Effector memory CD4-positive, alpha-beta T cell (primary cell): ENCODE data around the gene PALB2.
"Not testable (repeated sequence)": the region's sequence is repeated elsewhere in the genome, so short reads cannot be mapped to it uniquely, and the experiment has no call there.

Source experiments
- DNase-seq, 3 donors: peaks; one replicate each; pipeline ENCODE4 v3.0.0-alpha.2; 2020
- H3K27ac ChIP-seq: 2 replicates; pipeline ENCODE4 v1.7.0; 2013; ENCODE audit warnings: mild to moderate bottlenecking, low read length, moderate library complexity; ENCODE audit not compliant: insufficient read depth, poor library complexity, severe bottlenecking
- H3K27me3 ChIP-seq: replicated peaks from 2 replicates; pipeline ENCODE4 v1.7.0; 2013; ENCODE audit warnings: mild to moderate bottlenecking, low read length; ENCODE audit not compliant: insufficient read depth, control insufficient read depth, poor library complexity, severe bottlenecking
- H3K36me3 ChIP-seq: 2 replicates; pipeline ENCODE4 v1.7.0; 2013; ENCODE audit warnings: mild to moderate bottlenecking, low read length, moderate library complexity; ENCODE audit not compliant: control insufficient read depth, insufficient read depth
- H3K4me1 ChIP-seq: 2 replicates; pipeline ENCODE4 v1.7.0; 2013; ENCODE audit warnings: low read length, mild to moderate bottlenecking; ENCODE audit not compliant: control insufficient read depth, insufficient read depth, poor library complexity, severe bottlenecking
- H3K4me3 ChIP-seq: 2 replicates; pipeline ENCODE4 v1.7.0; 2013; ENCODE audit warnings: low read length, low read depth, mild to moderate bottlenecking; ENCODE audit not compliant: insufficient read depth, poor library complexity, severe bottlenecking
- H3K9me3 ChIP-seq: 2 replicates; pipeline ENCODE4 v1.7.0; 2013; ENCODE audit warnings: mild to moderate bottlenecking, low read length, moderate library complexity; ENCODE audit not compliant: control insufficient read depth

PALB2 gene

GRCh38 chr16:23610905-23611304, 30.2 kb downstream of the PALB2 start:
- not testable (repeated sequence) for H3K27me3 ChIP-seq, H3K9me3 ChIP-seq, H3K36me3 ChIP-seq, H3K27ac ChIP-seq, DNase-seq, H3K4me3 ChIP-seq, H3K4me1 ChIP-seq

GRCh38 chr16:23609929-23610328, 31.2 kb downstream of the PALB2 start:
- no peak overlapping the region for H3K27ac ChIP-seq
- H3K27me3 ChIP-seq: no peaks in the 10 kb centered on the region
- no peak overlapping the region for H3K4me3 ChIP-seq
- no peaks in the 10 kb centered on the region for H3K4me1 ChIP-seq
- DNase-seq: no peak
- no peaks in the 10 kb centered on the region for H3K9me3 ChIP-seq
- H3K36me3 ChIP-seq: peaks cover 9% of the 10 kb centered on the region

- Histone ChIP-seq H3K4me3 (no peak overlapping the region), H3K27me3 (no peaks in the 10 kb centered on the region), H3K9me3 (no peaks in the 10 kb centered on the region), H3K4me1 (no peaks in the 10 kb centered on the region), H3K36me3 (peaks cover 15% of the 10 kb centered on the region), H3K27ac (no peak overlapping the region)
- DNase-seq: no peak
Measured at GRCh38 chr16:23608194-23608593, 32.9 kb downstream of the PALB2 start.

GRCh38 chr16:23607726-23608125, 33.4 kb downstream of the PALB2 start:
- Histone ChIP-seq H3K4me3 (no peak overlapping the region), H3K9me3 (no peaks in the 10 kb centered on the region), H3K27ac (no peak overlapping the region), H3K27me3 (no peaks in the 10 kb centered on the region), H3K4me1 (no peaks in the 10 kb centered on the region), H3K36me3 (peaks cover 19% of the 10 kb centered on the region)
- no peak for DNase-seq

- Histone ChIP-seq H3K4me1 (peaks cover 5% of the 10 kb centered on the region), H3K27ac (no peak overlapping the region), H3K36me3 (peaks cover 14% of the 10 kb centered on the region), H3K9me3 (no peaks in the 10 kb centered on the region), H3K27me3 (no peaks in the 10 kb centered on the region), H3K4me3 (no peak overlapping the region)
- no peak for DNase-seq
Measured at GRCh38 chr16:23597003-23597756, 43.9 kb downstream of the PALB2 start.

GRCh38 chr16:23595951-23596720, 45.0 kb downstream of the PALB2 start, which contains the start of gene NDUFAB1:
Gene NDUFAB1 (minus strand): TSS chr16:23596316. CDS start chr16:23596290, 26 bp downstream.
- DNase-seq: peak; percentile 75 to 82 (median 80)
- no peaks in the 10 kb centered on the region for H3K9me3 ChIP-seq
- peaks cover 24% of the 10 kb centered on the region for H3K36me3 ChIP-seq
- peak within 1 kb of the TSS; percentile 97 for H3K4me3 ChIP-seq
- H3K27me3 ChIP-seq: no peaks in the 10 kb centered on the region
- peak within 1 kb of the TSS; percentile 83 for H3K27ac ChIP-seq
- H3K4me1 ChIP-seq: peaks cover 5% of the 10 kb centered on the region

- DNase-seq: no peak
- Histone ChIP-seq H3K4me1 (peaks cover 5% of the 10 kb centered on the region), H3K27ac (peak overlapping the region; percentile 83), H3K4me3 (peak overlapping the region; percentile 97), H3K36me3 (peaks cover 31% of the 10 kb centered on the region), H3K27me3 (no peaks in the 10 kb centered on the region), H3K9me3 (no peaks in the 10 kb centered on the region)
Measured at GRCh38 chr16:23595246-23595950, 45.7 kb downstream of the PALB2 start.

GRCh38 chr16:23594186-23594585, 46.9 kb downstream of the PALB2 start:
- Histone ChIP-seq H3K27me3 (no peaks in the 10 kb centered on the region), H3K36me3 (peaks cover 40% of the 10 kb centered on the region), H3K4me1 (peaks cover 5% of the 10 kb centered on the region), H3K9me3 (no peaks in the 10 kb centered on the region), H3K4me3 (no peak overlapping the region), H3K27ac (no peak overlapping the region)
- no peak for DNase-seq

- H3K27me3 ChIP-seq: no peaks in the 10 kb centered on the region
- H3K4me3 ChIP-seq: no peak overlapping the region
- peaks cover 72% of the 10 kb centered on the region for H3K36me3 ChIP-seq
- DNase-seq: no peak
- peaks cover under 1% of the 10 kb centered on the region for H3K4me1 ChIP-seq
- no peaks in the 10 kb centered on the region for H3K9me3 ChIP-seq
- H3K27ac ChIP-seq: no peak overlapping the region
Measured at GRCh38 chr16:23590181-23590580, 50.9 kb downstream of the PALB2 start.
